ENCODE measurements around the gene MYOG.

MYOG gene

DNA sequence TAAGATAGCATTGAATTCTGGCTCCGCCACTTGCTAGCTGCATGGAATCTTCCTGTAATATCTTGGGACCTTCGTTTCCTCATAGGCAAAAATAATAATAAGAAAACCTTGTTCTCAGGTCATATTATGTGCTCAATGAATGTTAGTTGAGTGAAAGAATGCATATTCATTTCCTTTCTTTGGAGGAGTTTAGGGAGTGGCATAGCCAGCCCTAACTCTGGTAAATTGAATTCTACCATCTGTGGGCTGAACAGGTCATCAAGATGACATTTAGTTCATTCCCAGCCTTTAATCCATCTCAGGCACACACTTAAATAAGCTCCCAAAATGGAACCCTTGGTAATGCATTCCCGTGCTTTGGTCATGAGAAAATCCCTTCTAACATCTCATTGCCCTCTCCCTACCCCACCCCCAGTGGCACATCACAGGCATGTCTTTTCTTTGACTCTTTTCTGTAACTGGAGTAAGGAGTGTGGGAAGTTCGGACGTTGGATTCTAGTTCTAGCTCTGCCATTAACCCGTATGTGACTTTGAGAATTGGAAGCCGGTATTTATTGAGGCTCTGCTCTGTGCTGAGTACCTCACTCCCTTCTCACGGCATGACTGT is 13.2 kb upstream of the MYOG start:
- 80 to 97% methylated on average over 5 of the region's 8 CpGs for WGBS, 2 experiments (ENCODE audit: insufficient coverage in 2 of 2)
- no peaks in the 10 kb centered on the region for H3K4me1 ChIP-seq (ENCODE audit: control insufficient read depth, insufficient read depth, low read length, poor library complexity, severe bottlenecking)
- no peaks in the 10 kb centered on the region for H3K36me3 ChIP-seq (ENCODE audit: control insufficient read depth, insufficient read depth, low read length)
- peaks cover 10% of the 10 kb centered on the region for H3K9me3 ChIP-seq (ENCODE audit: control insufficient read depth, low read length)
- H3K4me3 ChIP-seq (ENCODE audit: extremely low read depth, insufficient read depth, low read length, poor library complexity, severe bottlenecking): no peak overlapping the region
- H3K27ac ChIP-seq (ENCODE audit: low read depth, low read length, severe bottlenecking): no peak overlapping the region

- Histone ChIP-seq H3K27ac (ENCODE audit: low read depth, low read length, severe bottlenecking) (no peak overlapping the region), H3K36me3 (ENCODE audit: control insufficient read depth, insufficient read depth, low read length) (no peaks in the 10 kb centered on the region), H3K9me3 (ENCODE audit: control insufficient read depth, low read length) (peaks cover 10% of the 10 kb centered on the region), H3K4me3 (ENCODE audit: extremely low read depth, insufficient read depth, low read length, poor library complexity, severe bottlenecking) (no peak overlapping the region), H3K4me1 (ENCODE audit: control insufficient read depth, insufficient read depth, low read length, poor library complexity, severe bottlenecking) (no peaks in the 10 kb centered on the region)
- WGBS, 2 experiments (ENCODE audit: insufficient coverage in 2 of 2): 86% methylated on average over 1 of the region's 1 CpG; no CpG with 5 or more reads in 1 of the 2 experiments
Observed at GRCh38 chr1:203098445-203098844, 12.6 kb upstream of the MYOG start.

DNA sequence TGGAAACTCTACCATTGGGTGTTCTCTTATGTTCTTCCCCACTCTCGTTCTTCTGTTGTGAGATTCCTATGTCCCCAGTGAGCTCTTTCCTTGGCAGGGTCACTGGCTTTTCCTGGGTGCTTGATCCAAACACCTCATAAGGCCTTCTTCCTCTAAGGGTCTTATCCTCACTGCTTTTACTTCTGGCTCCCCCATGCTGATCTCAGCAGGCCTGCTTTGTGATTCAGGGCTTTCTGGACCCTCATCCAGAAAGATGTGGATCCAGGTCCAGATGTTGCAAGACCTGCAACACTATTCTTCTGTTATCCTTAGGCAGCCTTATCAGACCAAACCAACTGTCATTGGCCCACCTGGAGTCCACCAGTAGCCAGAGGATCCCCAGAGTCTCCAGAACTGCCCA is 11.2 kb upstream of the MYOG start:
- Histone ChIP-seq H3K9me3 (ENCODE audit: control insufficient read depth, low read length) (peaks cover 10% of the 10 kb centered on the region), H3K4me3 (ENCODE audit: extremely low read depth, insufficient read depth, low read length, poor library complexity, severe bottlenecking) (no peak overlapping the region), H3K4me1 (ENCODE audit: control insufficient read depth, insufficient read depth, low read length, poor library complexity, severe bottlenecking) (no peaks in the 10 kb centered on the region), H3K27ac (ENCODE audit: low read depth, low read length, severe bottlenecking) (no peak overlapping the region), H3K36me3 (ENCODE audit: control insufficient read depth, insufficient read depth, low read length) (no peaks in the 10 kb centered on the region)
- 60 to 82% methylated on average over 1 of the region's 1 CpG for WGBS, 2 experiments (ENCODE audit: insufficient coverage in 2 of 2)

DNA sequence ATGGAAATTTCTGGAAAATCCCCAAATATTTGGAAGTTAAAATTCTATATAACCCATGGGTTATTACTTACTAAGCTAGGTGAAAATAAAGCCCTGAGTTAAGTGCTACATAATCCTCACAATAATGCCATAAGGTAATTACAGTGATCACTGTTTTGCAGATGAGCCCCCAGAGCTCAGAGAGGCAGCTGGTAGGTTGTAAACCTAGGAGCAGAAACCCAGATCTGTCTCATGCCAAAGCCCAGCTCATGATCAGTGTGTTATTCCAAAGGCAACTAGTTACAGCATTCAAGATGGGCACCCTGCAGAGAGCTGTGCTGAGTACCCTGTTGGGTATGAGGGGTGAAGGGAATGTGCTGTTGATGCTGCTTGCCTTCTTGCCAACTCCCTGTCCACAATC is 10.8 kb upstream of the MYOG start:
- no peak overlapping the region for H3K27ac ChIP-seq (ENCODE audit: low read depth, low read length, severe bottlenecking)
- no peaks in the 10 kb centered on the region for H3K4me1 ChIP-seq (ENCODE audit: control insufficient read depth, insufficient read depth, low read length, poor library complexity, severe bottlenecking)
- no peaks in the 10 kb centered on the region for H3K36me3 ChIP-seq (ENCODE audit: control insufficient read depth, insufficient read depth, low read length)
- H3K9me3 ChIP-seq (ENCODE audit: control insufficient read depth, low read length): peaks cover 10% of the 10 kb centered on the region
- H3K4me3 ChIP-seq (ENCODE audit: extremely low read depth, insufficient read depth, low read length, poor library complexity, severe bottlenecking): no peak overlapping the region

- Histone ChIP-seq H3K4me1 (ENCODE audit: control insufficient read depth, insufficient read depth, low read length, poor library complexity, severe bottlenecking) (no peaks in the 10 kb centered on the region), H3K4me3 (ENCODE audit: extremely low read depth, insufficient read depth, low read length, poor library complexity, severe bottlenecking) (no peak overlapping the region), H3K9me3 (ENCODE audit: control insufficient read depth, low read length) (peaks cover 10% of the 10 kb centered on the region), H3K27ac (ENCODE audit: low read depth, low read length, severe bottlenecking) (no peak overlapping the region), H3K36me3 (ENCODE audit: control insufficient read depth, insufficient read depth, low read length) (no peaks in the 10 kb centered on the region)
- 100% methylated on average over 1 of the region's 1 CpG for WGBS, 2 experiments (ENCODE audit: insufficient coverage in 2 of 2)
Observed at GRCh38 chr1:203095061-203095690, 9.4 kb upstream of the MYOG start.

DNA sequence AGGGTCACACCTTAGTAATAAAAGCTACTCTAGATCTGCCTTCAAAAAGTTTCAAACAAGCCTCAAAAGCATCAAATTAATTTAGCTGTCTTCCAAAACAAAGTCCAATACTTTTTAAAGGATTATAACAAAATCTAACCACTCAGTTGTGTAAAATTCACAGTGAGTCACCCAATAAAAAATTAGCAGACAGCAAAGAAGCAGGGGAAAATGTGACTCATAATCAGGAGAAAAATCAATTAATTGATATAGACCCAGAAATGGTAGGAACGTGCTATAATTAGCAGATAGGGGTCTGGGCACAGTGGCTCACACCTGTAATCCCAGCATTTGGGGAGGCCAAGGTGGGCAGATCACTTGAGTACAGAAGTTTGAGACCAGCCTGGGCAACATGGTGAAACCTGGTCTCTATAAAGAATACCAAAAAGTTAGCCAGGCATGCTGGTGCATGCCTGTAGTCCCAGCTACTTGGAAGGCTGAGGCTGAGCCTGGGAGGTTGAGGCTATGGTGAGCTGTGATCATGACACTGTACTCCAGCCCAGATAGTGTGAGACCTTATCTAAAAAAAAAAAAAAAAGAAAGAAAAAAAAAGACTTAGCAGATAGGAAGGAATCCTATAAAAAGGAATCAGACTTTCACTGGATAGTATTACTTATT is 8.1 kb upstream of the MYOG start:
- H3K36me3 ChIP-seq (ENCODE audit: control insufficient read depth, insufficient read depth, low read length): no peaks in the 10 kb centered on the region
- WGBS, 2 experiments (ENCODE audit: insufficient coverage in 2 of 2): 100% methylated on average over 1 of the region's 1 CpG
- H3K9me3 ChIP-seq (ENCODE audit: control insufficient read depth, low read length): peaks cover 10% of the 10 kb centered on the region
- no peaks in the 10 kb centered on the region for H3K4me1 ChIP-seq (ENCODE audit: control insufficient read depth, insufficient read depth, low read length, poor library complexity, severe bottlenecking)
- H3K27ac ChIP-seq (ENCODE audit: low read depth, low read length, severe bottlenecking): no peak overlapping the region
- H3K4me3 ChIP-seq (ENCODE audit: extremely low read depth, insufficient read depth, low read length, poor library complexity, severe bottlenecking): no peak overlapping the region

DNA sequence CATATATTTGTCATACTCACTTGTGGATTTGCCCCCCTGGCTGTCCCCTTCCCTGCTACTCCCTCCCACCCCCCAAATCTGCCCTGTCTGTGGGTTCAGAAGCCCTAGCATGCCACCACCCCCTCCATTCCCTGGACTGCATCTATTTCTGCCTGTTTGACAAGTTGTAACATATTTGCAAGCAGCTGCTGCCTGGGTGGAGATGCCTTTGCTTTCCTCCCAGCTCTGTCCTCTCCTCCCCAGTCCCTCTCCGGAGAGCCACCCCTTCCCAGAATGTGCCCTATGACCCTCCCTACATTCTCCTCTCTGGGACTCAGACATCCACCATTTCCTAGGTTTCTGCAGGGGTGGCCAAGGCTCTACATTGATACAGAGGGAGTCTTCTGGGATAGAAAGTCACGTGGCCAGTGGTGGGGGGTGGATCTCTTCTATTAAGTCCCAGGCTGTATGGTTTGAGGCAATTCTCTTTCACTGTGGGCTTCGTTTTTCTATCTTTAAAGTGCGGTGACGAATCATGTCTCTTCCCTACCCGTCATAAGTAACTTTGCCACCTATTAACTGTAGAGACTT is 6.0 kb upstream of the MYOG start:
- H3K4me1 ChIP-seq (ENCODE audit: control insufficient read depth, insufficient read depth, low read length, poor library complexity, severe bottlenecking): no peaks in the 10 kb centered on the region

DNA sequence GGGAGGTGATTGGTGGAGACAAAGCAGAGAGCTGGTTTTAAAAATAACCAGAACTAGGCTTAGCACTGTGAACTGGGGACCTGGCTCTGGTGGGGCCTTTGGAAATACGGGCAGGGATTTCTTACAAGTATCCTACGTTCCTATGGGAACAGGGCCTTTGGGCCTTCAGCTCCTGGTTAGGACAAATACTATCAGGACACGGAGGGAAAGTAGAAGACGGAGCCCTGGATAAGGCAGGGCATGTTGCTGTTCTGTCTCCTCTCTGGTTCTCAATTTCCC is 5.3 kb upstream of the MYOG start:
- WGBS, 2 experiments (ENCODE audit: insufficient coverage in 2 of 2): 91 to 94% methylated on average over 4 of the region's 4 CpGs
- H3K9me3 ChIP-seq (ENCODE audit: control insufficient read depth, low read length): peaks cover 7% of the 10 kb centered on the region
- no peaks in the 10 kb centered on the region for H3K36me3 ChIP-seq (ENCODE audit: control insufficient read depth, insufficient read depth, low read length)
- H3K4me3 ChIP-seq (ENCODE audit: extremely low read depth, insufficient read depth, low read length, poor library complexity, severe bottlenecking): no peak overlapping the region
- no peak overlapping the region for H3K27ac ChIP-seq (ENCODE audit: low read depth, low read length, severe bottlenecking)
- no peaks in the 10 kb centered on the region for H3K4me1 ChIP-seq (ENCODE audit: control insufficient read depth, insufficient read depth, low read length, poor library complexity, severe bottlenecking)

More for the DNA sequence above, 6.0 kb upstream of the MYOG start:
- peaks cover 10% of the 10 kb centered on the region for H3K9me3 ChIP-seq (ENCODE audit: control insufficient read depth, low read length)
- 71 to 77% methylated on average over 4 of the region's 6 CpGs for WGBS, 2 experiments (ENCODE audit: insufficient coverage in 2 of 2)
- H3K4me3 ChIP-seq (ENCODE audit: extremely low read depth, insufficient read depth, low read length, poor library complexity, severe bottlenecking): no peak overlapping the region
- H3K27ac ChIP-seq (ENCODE audit: low read depth, low read length, severe bottlenecking): no peak overlapping the region
- H3K36me3 ChIP-seq (ENCODE audit: control insufficient read depth, insufficient read depth, low read length): no peaks in the 10 kb centered on the region

DNA sequence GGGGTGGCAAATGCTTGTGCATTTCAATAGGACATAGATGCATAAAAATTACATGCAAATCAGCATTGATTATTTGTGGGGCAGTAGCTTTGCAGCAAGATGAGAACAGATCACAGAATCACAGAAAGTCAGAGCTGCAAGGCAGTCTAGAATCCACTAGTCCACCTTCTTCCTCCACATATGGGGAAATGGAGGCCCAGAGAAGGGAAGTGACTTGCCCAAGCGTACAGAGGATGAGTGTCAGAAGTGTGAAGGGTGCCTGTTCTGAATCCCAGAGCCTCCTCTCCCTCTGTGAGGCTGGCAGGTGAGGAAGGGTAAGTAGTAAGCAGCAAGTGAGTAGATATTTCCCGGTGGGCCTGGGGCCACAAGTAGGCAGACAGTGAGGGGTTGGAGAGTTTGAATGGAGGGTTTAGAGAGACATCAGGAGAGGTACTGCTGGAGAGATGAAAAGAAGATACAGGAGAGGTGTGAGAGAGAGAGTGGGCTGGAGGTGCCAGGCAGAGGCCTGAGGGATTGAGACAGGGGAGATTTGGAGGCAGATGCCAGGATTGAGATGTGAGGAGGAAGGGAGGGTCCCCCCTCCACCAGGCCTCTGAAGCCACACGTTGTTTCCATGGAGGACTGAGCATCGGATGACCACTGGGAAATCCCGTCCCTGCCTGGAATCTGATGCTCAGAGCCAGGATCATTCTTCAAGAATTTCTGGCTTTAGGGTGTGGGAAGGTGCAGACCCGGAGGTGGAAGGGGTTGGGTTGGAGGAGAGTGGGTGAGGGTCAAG is 4.8 kb upstream of the MYOG start:
- Histone ChIP-seq H3K27ac (ENCODE audit: low read depth, low read length, severe bottlenecking) (no peak overlapping the region), H3K4me1 (ENCODE audit: control insufficient read depth, insufficient read depth, low read length, poor library complexity, severe bottlenecking) (no peaks in the 10 kb centered on the region), H3K36me3 (ENCODE audit: control insufficient read depth, insufficient read depth, low read length) (no peaks in the 10 kb centered on the region), H3K4me3 (ENCODE audit: extremely low read depth, insufficient read depth, low read length, poor library complexity, severe bottlenecking) (no peak overlapping the region), H3K9me3 (ENCODE audit: control insufficient read depth, low read length) (peaks cover 7% of the 10 kb centered on the region)
- 87 to 95% methylated on average over 4 to 6 of the region's 6 CpGs for WGBS, 2 experiments (ENCODE audit: insufficient coverage in 2 of 2)

DNA sequence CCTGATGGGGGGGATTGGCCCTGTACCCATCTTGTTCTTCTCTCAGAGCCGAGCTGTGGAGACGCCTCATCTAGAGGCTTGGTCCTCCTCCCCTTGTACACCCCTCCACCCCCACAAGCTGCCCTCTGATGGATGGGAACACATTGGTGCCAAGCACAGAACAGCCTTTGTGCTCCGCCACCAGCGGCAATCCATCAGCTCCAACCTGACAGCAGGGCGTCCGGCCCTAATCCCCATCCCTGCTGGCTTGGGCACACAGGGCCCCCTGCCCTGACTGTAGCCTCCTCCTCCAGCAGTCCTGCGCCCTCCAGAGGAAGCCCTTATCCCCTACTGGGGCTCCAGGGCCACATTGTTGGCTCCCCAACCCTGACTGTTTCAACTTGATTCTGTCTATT is 3.8 kb upstream of the MYOG start:
- Histone ChIP-seq H3K4me3 (ENCODE audit: extremely low read depth, insufficient read depth, low read length, poor library complexity, severe bottlenecking) (no peak overlapping the region), H3K36me3 (ENCODE audit: control insufficient read depth, insufficient read depth, low read length) (no peaks in the 10 kb centered on the region), H3K27ac (ENCODE audit: low read depth, low read length, severe bottlenecking) (no peak overlapping the region), H3K9me3 (ENCODE audit: control insufficient read depth, low read length) (peaks cover 3% of the 10 kb centered on the region), H3K4me1 (ENCODE audit: control insufficient read depth, insufficient read depth, low read length, poor library complexity, severe bottlenecking) (no peaks in the 10 kb centered on the region)
- 57 to 67% methylated on average over 4 to 5 of the region's 7 CpGs for WGBS, 2 experiments (ENCODE audit: insufficient coverage in 2 of 2)

Data from mesodermal cell (in vitro differentiated cells).